ENCODE results near the gene C10orf90.

The C10orf90 gene

DNA sequence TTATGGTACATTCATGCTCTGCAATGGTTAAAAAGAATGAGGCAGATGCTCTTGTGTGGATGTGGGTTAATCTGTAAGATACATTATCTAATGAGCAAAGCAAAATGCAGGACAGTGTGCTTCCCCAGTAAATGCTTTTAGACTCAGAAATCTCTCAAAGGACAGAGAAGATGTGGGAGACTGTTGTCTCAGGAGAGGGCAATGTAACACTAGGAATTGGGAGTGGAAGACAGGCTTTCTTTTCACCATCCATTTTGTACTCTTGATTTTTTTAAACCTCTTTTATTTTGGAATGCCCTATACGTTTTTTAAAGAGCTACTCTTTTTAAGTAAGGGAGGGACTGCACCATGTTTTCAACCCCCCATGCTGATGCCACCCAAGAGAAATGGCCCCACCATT is 204.7 kb downstream of the C10orf90 start:
- no peak for DNase-seq (ENCODE audit: low read depth in 2 of 2)

DNA sequence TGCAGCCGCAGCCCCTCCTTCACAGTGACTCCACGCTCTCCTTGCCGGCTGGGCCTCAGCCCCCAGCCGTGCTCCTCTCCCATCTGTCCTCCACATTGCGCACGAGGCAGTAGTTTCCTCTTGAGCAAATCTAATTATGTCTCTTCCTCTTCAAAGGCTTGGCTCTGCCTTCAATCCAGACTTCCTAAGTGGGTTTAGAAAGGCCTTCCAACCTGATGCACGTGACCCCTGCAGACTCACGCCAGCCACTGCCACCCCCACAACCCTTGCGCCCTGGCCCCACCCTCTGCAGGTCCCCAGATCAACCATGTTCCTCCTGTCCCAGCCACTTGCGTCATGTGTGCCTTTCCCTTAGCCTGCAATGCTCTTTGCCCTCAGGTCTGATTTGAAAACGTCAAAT is 207.2 kb downstream of the C10orf90 start:
- DNase-seq (ENCODE audit: low read depth in 2 of 2): no peak

DNA sequence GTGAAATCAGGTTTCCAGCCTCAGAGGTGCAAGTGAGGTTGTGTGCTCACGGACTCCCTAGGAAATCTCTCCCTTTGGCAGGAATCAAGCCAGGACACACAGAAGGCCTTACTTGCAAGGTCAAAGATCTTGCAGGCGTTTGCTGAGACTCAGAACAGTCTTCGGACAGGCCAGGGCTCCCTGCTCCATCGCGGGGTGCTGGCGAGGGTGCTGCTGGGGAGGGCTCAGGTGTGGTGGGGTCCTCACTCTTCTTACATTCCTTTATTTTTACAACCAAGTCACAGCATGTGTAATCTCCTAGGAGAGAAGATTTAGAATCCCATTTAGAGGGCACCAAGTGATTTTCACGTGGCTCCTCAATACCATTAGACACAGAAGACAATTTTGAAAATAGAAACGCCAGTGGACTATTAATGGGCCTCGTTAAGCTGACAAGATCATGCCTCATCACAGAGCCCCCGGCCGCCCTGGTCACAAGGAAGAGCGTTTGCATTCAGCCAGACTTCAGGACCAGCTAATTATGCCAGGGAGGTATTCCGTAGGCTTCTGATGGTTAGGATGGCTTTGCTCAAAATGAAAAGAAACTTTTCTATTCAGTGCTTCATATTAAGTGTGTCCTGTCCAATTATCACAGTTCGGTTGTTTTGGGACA is 209.1 kb downstream of the C10orf90 start:
- no peak for DNase-seq (ENCODE audit: low read depth in 2 of 2)

DNA sequence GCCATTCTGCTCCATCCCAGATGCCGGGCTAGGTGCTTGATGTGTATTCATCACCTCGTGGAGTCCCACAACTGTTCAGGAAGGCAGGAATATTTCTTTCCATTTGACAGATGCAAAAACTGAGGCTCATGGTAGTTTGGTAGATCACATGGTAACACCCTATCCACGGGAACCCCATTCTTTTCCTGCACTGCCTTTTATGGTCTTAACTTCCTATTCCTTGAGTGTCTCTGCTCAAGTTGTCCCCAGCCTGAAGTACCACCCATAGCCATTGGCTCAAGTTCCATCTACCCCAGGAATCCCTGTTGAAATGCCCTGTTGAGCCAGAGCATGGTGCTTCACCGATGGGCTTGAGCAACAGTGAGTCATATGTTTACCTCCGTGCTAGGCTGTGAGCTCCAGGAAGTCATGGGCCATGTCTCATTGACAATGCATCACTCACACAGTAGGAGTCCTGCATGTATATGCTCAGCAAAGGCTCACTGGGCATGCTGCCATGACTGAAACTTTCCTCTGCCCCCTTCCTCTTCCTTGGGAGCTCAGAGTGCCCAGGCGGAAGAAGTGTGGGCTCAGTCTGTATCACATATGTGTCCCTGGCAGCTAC is 210.5 kb downstream of the C10orf90 start:
- no peak for DNase-seq (ENCODE audit: low read depth in 2 of 2)

DNA sequence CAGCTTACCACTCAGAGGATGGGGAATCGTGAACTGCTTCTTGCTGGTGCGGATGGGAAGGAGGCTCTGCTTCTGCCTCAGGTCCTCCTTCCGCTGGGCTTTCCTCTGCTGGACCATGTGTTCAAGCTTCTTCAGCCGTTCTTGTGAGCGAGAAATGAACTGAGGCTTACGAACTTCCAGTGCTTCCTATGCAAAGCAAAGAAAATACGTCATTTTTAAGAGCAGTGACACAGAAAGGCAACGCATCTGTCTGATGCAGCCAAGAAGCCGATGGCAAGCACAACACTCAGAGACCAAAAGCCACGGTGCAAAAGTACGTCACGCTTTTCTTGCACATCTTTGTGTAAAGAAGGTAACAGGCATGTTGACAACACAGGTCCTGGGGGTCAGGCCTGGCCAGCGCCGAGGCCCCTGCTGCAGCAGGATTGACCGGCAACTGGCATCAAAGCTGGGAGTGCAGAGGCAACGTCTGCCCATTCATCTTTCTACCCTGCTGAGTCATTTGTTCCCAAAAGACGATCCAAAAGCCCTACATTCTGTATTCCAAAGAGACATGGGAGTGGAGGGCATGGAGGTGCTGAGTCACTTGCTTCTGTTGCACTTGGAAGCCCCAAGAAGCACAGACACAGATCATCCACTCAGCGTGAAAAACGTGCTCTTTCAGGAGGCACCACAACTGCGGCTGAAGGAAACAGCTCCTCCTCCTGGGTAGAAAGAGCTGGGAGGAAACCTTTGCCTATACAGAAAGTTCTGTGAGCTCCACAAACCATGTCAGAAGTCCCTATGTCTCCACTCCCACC is 211.3 kb downstream of the C10orf90 start:
- no peak for DNase-seq (ENCODE audit: low read depth in 2 of 2)

DNA sequence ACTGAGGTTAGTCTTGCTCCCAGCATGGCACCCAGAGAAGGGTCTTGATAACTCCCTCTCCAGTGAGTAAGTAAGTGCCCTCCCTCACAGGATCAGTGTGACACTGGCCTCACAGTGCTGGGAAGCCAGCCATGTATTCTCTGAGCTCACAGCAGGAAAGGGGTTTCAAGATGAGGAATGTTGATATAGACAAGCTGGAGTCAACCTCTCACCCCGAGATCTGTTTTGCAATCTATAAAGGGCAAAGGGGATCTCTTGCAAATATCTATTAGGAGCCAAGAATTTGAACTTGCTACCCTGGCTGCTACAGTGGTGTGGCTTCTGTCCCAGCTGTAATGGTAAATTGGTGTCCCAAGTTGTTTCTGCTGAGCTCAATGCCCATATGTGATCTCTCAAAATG is 212.0 kb downstream of the C10orf90 start:
- no peak for DNase-seq (ENCODE audit: low read depth in 2 of 2)

DNA sequence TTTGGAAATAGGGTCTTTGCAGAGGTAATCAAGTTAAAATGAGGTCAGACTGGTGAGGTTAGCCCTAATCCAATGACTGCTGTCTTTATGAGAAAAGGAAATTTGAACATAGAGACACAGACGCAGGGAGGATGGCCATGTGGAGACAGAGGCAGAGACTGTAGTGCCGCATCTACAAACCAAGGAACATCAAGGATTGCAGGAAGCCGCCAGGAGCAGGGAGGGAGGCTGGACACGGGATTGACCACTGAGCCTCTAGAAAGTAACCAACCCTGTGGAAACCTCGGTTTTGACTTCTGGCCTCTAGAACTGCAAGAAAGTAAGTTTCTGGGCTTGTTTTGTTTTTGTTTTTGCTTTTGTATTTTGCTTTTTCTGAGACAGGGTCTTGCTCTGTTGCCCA is 213.9 kb downstream of the C10orf90 start:
- no peak for DNase-seq (ENCODE audit: low read depth in 2 of 2)

DNA sequence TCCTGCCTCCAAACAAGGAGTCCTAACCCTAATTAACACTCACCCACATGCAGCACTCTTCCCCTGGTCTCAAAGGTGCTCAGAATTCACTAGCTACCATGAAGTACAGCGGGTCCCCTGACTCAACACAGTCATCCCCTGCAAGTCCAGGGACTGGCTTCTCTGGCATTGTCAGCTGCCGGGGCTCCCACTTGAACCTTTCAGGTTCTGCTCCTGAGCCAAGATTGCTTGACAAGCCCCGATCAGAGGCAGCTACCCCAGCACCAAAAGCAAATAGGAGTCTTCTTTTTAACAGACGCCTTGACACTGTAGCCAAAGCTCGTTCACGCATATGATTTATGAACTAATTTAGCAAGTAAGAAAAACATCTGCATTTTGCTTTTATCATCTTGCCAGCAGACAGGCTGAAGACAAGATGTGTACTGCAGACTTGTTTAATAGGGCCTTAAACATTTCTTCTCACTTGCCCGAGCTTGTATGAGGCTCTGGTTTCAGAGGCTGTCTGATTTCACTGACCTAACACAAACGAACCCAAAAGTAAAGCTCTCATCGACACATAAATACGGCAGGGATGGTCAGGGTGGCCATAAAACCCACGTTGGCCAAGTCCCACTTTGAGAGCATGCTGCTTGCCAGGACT is 214.6 kb downstream of the C10orf90 start:
- no peak for DNase-seq (ENCODE audit: low read depth in 2 of 2)

DNA sequence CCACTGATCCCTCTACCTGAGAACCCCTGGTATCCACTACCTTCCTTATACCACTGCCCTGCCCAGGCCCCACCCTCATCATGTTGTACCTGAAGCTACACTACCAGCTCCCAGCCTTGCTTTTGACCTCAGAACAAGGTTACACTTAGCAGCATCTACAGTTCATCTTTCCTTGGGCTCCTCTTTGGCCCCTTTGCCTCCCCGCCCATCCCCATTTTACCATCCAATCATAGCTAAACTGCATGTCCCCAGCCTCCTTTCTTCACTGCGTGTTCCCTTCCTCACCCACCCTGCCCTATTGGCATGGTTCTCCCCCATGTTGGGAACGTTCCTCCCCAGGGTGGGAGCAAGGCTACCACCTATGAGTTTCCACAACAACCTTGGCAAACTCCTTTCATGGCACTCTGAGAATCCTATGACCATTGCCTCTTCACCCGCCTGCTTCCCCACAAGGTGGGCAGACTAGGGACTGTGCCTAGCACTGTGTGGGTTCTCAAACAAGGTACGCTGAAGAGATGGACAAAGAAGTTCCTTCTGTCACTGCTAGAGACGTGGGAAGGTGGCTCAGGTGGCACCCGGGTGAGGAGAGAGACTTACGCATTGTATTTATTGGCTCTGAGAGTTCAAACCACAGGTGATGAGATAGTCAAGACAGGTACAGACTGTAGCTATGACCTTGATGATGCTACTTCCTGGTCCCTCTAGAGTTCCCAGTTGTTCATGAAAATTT is 215.3 kb downstream of the C10orf90 start:
- DNase-seq (ENCODE audit: low read depth in 2 of 2): no peak

DNA sequence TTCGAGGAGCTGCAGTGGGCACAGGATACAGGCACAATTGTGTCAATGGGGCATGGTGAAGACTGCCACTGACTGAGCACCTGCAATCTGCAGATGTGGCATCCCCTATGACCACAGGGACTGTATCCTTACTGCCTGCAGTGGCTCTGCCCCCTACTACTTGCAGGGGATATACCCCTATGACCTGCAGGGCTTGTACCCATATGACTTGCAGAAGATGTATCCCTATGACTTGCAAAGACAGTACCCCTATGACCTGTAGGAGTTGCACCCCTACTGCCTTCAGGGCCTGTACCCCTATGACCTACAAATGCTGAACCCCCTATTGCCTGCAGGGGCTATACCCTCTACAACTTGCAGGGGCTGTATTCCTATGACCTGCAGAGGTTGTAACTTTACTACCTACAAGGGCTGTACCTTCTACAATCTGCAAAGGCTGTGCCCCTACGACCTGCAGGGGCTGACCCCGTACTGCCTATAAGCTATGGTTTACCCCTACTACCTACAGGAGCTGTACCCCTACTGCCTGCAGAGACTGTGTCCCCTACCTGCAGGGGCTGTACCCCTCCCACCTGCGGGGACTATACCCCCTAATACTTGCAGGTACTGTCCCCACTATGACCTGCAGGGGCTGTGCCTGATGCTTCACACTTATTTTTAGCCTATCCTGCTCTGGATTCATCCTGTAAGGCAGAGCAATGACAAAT is 216.3 kb downstream of the C10orf90 start:
- no peak for DNase-seq (ENCODE audit: low read depth in 2 of 2)

DNA sequence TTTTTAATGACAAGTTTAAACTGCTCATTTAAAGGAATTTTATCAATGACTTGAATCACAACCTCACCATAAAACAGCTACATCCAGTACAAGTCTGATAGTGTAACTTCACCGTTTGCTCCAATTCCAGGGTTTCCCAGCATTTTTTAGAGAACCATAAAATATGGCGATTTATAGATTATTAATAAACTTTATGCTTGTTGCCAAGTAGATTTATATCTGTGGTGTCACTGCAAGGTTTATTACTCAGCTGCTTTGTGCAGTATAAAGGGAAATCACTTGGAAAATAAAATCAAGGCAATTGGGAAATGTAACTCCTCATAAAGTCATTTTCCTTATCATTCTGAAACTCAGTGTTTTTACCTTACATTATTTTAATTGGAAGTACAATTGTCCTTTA is 218.2 kb downstream of the C10orf90 start:
- DNase-seq (ENCODE audit: low read depth in 2 of 2): no peak

DNA sequence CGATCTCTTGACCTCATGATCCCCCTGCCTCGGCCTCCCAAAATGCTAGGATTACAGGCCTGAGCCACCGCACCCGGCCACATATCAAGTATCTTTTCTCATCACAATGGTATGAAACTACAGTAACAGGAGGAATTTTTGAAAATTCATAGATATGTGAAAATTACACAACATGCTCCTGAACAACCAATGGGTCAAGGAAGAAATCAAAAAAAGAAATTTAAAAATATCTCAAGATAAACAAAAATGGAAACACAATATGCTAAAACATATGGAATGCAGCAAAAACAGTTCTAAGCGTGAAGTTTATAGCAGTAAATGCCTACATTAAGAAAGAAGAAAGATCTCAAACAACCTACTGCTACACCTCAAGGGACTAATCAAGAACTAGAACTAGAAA is 222.4 kb downstream of the C10orf90 start:
- no peak for DNase-seq (ENCODE audit: low read depth in 2 of 2)

DNA sequence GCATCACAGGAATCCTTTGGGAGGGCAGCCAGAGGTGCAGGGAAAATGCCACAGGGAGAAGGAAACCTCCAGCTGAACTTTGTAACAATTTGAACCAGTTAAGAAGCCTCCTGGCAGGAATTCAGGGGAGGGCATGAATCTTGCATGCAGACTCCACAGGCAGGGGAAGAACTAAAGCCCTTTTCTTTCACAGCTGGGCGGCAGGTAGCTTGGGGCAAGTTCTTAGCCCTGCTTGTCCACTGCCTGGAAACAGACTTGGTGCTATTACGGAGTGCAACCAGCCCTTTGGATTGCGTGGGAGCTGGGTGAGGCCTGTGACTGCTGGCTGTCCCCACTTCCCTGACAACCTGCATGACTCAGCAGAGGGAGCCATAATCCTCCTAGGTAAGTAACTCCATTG is 230.6 kb downstream of the C10orf90 start:
- no peak for DNase-seq (ENCODE audit: low read depth in 2 of 2)

DNA sequence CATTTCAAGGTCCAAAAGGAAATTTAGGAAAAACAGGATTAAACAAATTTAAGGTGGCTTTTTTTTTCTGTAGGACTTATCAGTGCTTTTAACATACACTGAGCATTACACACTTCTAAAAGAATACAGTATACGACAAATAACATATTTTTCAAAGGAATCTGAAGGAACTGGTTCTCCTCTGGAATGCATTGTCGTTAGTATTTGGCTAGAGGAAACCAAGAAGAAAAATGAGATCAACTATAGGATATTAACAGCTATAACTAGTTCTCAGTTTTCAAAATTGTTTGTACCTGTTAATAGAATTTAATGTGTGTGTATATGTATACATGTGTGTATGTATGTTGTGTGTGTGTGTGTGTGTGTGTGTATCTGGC is 232.1 kb downstream of the C10orf90 start:
- no peak for DNase-seq (ENCODE audit: low read depth in 2 of 2)

DNA sequence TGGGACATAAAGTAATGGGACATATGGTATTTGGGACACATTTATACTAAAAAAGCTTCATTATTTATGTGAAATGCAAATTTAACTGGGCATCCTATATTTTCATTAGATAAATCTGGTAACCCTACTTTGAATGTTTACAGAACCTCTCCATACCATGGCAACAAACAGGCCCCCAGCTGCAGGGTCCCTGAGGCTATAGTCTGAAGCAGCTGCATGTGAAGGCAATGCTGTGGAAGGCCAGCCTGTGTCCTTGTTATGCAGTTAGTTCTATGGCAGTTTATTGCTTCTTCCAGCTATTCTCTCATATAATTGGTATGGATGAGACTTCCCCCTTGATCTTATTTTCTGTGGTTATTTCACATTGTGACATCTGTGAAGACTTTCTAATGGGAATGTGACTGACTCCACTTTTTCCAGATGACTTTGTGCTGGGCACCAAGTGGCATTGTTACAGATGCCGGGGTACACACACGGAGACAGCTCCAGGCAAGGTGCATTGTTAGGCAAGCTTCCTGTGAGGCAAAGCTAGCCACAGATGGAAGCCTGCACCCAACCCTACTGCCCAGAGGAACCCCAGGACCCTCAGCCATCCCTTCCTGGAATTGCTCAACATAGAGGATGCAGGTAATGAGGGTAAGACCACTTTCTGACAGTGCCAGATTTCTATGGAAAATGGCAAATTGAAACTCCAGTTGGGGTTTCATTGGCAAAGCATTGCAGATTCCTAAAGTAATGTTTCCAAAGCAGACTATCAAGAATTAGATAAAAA is 232.7 kb downstream of the C10orf90 start:
- no peak for DNase-seq (ENCODE audit: low read depth in 2 of 2)

DNA sequence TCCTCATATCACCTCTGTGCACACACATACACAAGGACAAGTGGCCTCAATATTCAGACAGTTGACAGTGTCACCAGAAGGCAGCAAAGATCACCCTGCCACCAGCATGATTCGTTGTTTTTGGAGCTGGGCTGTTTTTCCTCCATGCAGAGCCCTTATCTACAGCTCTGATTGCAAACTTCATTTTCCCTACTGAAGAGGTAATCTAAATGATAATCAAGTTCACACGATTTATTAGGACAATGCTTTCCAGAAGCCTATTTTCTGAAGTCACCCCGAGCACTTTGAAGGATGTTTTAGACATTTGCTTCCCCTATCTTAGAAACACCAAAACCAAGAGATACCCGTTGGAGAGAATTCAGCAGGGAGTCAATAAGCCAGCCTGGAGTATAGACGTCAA is 236.3 kb downstream of the C10orf90 start:
- DNase-seq (ENCODE audit: low read depth in 2 of 2): no peak

DNA sequence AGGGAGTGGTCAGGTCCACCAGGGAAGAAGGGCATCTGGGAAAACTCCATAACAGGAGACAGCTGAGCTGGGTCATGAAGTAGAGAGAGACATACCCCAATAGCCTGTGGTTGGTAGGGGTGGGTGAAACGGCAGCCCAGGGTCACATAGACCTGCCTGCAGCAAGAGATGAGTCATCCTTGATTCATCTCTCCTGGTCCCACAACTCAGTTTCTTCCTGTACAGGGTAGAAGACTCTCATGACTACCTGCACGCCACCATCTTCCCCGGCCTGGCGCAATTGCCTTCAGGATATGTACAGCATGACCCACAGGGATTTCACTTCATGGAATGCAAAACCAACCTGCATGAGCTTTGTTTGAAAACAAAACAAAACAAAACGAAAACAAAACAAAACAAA is 237.1 kb downstream of the C10orf90 start:
- DNase-seq (ENCODE audit: low read depth in 2 of 2): no peak

DNA sequence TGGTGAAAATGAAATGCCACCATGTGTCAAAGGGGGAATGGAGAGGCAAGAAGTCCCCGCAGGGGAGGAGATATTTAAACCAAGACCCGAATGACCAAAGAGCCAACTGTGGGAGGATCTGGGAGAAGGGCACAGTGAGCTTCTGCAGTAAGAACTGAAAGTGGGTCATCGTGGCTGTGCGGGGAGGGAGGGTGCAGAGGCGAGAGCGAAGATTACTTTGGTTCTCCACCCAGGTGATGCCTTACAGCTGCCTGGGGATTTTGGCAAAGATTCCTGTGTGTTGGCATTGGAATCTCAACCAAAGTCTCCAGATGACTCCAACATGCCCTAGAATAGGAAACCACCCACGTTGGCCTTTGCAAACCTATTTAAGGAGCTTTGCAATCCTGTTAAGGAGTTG is 238.0 kb downstream of the C10orf90 start:
- no peak for DNase-seq (ENCODE audit: low read depth in 2 of 2)

DNA sequence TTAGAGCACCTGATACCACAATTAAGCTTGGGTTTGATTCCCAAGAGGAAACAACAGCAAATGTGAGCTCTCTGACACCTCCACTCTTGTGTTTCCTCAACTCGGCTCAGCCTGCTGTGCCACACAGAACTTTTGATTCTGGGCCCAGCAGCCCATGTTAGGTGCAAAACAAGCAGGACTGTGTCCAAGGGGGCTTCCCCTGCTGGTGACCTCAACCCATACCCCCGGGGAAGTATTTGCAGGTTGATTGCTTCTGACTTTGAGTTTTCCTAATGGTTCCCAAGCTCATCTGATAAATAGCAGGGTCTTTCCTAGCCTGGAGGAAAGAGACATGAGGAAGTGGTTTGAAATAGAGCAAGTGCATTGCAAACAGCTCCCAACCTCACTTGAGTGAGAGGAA is 238.7 kb downstream of the C10orf90 start:
- no peak for DNase-seq (ENCODE audit: low read depth in 2 of 2)

DNA sequence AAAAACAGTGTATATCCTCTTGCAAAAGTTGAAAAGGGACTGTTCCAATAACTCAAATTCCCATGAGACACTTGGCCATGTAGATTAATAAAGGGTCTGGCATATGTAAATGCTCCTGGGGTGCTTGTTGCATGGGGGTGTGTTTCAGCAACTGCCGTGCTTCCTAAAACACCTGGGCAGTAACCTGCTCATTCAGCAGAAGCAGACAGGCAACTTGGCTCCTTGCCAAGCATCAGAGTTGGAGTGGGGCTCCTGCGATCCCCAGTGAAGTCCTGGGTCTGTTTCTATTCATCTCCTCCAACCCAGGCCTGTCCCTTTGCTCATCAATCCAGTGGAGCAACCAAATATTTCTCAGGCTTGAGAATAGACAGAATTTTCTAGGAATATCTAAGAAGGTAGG is 240.0 kb downstream of the C10orf90 start:
- DNase-seq (ENCODE audit: low read depth in 2 of 2): no peak

DNA sequence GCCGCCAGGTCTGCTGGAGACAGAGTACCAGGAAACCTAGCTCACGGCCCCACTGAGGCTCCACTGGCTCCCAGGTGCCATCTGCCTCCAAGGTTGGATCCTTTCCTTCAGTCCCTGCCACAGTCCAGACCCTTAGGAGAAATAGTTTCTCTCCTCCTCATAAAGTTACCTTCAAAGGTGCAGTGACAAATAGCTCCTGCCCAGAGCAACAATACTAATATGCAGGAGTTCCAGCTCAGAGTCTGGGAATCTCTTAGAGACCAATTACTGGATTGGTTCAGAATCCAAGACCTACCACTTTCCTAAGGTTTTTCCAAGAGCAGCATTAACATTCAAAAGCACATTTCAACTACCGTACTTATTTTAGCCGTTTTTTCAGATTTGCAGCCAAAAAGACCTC is 241.2 kb downstream of the C10orf90 start:
- DNase-seq (ENCODE audit: low read depth in 2 of 2): no peak
